Thoracic aorta (tissue), 2 donors: Measurements from ENCODE around the gene NXT1. TPM values are rescaled to one million over a fixed set of nuclear protein-coding genes. Genes with fewer than 3 reads are reported as not detected.

Source experiments
- ATAC-seq: fragments of 150-250 bp; one replicate; pipeline ENCODE4 v1.8.0; 2017; ENCODE audit warnings: low read depth; ENCODE audit not compliant: insufficient number of reproducible peaks, low FRiP score
- DNase-seq: peaks from one replicate; pipeline ENCODE4 v3.0.0-alpha.2; 2020; ENCODE audit warnings: low spot score
- H3K27ac ChIP-seq, 2 donors: fragments of 200-600 bp; sonication (generic); 1 replicate in 1 of 2; 2 replicates in 1 of 2; pipeline ENCODE4 v1.5.1; 2016; ENCODE audit warnings: mild to moderate bottlenecking in 2 of 2, moderate library complexity in 2 of 2
- H3K27me3 ChIP-seq: fragments of 200-600 bp; sonication (generic); replicated peaks from 2 replicates; pipeline ENCODE4 v1.6.0; 2016; ENCODE audit warnings: mild to moderate bottlenecking; ENCODE audit not compliant: insufficient read depth
- H3K36me3 ChIP-seq: fragments of 200-600 bp; sonication (generic); one replicate; pipeline ENCODE4 v1.5.1; 2016
- H3K4me1 ChIP-seq, 2 donors: fragments of 200-600 bp; sonication (generic); 1 replicate in 1 of 2; 2 replicates in 1 of 2; pipeline versions ENCODE4 v1.5.1 to v1.6.0; 2016; ENCODE audit warnings: low read depth in 2 of 2, mild to moderate bottlenecking in 1 of 2; ENCODE audit not compliant: control insufficient read depth in 1 of 2
- H3K4me3 ChIP-seq: fragments of 200-600 bp; sonication (generic); 2 replicates; pipeline ENCODE4 v1.5.1; 2016; ENCODE audit warnings: mild to moderate bottlenecking
- H3K9me3 ChIP-seq: fragments of 200-600 bp; sonication (generic); 2 replicates; pipeline ENCODE4 v1.5.1; 2016
- CTCF ChIP-seq: fragments of 200-600 bp; sonication (generic); IDR thresholded peaks from one replicate; pipeline ENCODE4 v1.5.1; 2019; ENCODE audit warnings: antibody characterized with exemption
- total RNA-seq, 2 donors: library from RNA; depleted of rRNA; stranded (reverse); fragments of >200 nt; gene quantifications; one replicate each; pipeline versions ENCODE4 v1.1.0 to v1.2.3, GENCODE V29; 2016

NXT1 gene
- total RNA-seq, 2 donors from 2014 or later, result 21.8 to 79.6 TPM

DNA sequence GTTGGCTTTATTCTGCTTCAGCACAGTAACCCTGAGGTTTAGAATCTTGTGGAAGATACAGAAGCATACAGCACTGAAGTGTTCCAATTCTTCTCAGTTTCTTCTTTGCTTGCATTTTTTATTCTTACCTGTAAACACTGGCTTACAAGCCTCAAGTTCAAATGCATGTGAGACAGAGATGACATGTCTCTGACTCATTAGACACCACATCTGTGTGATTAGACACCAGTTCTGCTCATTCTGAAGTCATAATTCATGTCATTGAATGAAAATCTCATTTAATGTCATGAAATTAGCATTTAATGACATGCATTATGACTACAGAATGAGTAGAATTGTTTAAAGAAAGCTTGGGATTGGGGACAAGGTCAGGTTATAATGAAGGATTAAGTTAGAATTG is 17.2 kb downstream of the NXT1 start:
- no peak for TF ChIP-seq CTCF
- DNase-seq (no peak), ATAC-seq (no peak)
- no peak overlapping the region for H3K27ac ChIP-seq
- H3K27me3 ChIP-seq, result no peaks in the 10 kb centered on the region
- peaks cover 14 to 35% of the 10 kb centered on the region in 2 donors for H3K4me1 ChIP-seq
- H3K4me3 ChIP-seq, result no peak overlapping the region
- peaks cover 29% of the 10 kb centered on the region for H3K36me3 ChIP-seq
- H3K9me3 ChIP-seq, result no peaks in the 10 kb centered on the region

DNA sequence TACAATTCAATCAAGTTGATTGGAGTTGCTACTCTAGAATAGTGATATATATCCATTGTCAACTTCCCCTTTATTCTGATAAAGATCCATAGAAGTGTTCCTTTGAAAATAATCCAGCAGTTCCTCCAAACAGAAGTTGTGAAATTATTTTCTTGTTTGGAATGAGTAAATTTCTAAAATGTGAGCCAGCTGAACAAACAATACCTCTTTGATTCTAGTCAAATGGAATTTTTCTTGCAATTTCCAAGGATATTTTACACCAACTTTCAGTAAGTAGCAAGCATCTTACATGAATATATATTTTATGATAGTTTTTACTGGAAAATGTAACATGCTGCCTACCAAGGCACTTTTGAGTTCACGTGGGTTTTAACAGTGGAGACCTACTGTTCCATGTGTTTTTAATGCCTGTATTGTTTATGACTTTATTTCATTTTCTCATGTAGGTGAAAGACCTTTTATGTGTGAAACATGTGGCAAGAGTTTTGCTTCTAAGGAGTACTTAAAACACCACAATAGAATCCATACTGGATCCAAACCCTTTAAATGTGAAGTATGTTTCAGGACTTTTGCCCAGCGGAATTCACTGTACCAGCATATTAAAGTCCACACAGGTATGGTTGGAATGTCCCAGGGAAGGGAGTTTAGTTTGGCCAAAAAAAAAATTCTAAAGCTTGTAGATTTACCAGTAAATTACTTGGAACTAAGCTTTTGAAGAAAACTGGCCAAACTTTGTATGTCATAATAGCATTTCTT is 17.9 kb downstream of the NXT1 start:
- Histone ChIP-seq H3K4me3 (no peak overlapping the region), H3K4me1 (peaks cover 6 to 27% of the 10 kb centered on the region in 2 donors), H3K9me3 (no peaks in the 10 kb centered on the region), H3K27me3 (no peaks in the 10 kb centered on the region), H3K36me3 (peaks cover 35% of the 10 kb centered on the region), H3K27ac (no peak overlapping the region)
- TF ChIP-seq CTCF, result no peak
- ATAC-seq (no peak), DNase-seq (no peak)

DNA sequence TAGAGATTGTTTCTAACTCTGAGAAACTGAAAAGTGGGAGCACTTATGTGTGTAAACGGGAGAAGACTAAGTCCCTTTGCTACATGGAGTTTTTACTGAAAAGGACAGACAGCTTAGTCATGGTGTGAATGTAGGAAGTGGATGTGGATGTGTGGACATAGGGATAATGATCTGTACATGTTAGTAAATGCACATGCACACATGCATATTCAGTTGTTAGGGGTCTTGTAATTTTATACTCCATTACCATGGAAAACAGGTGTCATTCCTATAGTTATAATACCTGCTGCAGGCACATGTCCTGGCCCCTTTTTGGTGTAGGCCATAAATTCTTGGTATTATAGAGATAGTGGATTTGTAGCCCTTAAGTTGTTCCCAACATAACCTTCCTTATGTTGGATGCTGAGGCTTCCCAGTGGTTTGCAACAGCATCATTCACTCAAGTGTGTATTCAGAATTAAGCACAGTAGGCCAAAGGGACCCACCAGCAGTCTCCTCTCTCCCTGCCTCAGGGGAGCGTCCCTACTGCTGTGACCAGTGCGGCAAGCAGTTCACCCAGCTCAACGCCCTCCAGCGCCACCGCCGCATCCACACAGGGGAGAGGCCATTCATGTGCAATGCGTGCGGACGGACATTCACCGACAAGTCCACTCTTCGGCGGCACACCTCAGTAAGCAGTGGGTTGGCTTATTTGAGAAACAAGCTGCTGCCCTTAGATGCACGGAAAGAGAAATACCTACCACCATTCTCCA is 18.7 kb downstream of the NXT1 start:
- Histone ChIP-seq H3K9me3 (no peaks in the 10 kb centered on the region), H3K4me3 (no peak overlapping the region), H3K27me3 (no peaks in the 10 kb centered on the region), H3K4me1 (peaks cover under 1 to 21% of the 10 kb centered on the region in 2 donors), H3K27ac (no peak overlapping the region), H3K36me3 (peaks cover 38% of the 10 kb centered on the region)
- ATAC-seq (no peak), DNase-seq (no peak)
- TF ChIP-seq CTCF, result no peak

GRCh38 chr20:23370274-23370673 is 19.7 kb downstream of the NXT1 start:
- no peak for TF ChIP-seq CTCF
- Histone ChIP-seq H3K27ac (no peak overlapping the region), H3K27me3 (no peaks in the 10 kb centered on the region), H3K4me1 (peaks cover 0 to 21% of the 10 kb centered on the region in 2 donors), H3K36me3 (peaks cover 33% of the 10 kb centered on the region), H3K9me3 (no peaks in the 10 kb centered on the region), H3K4me3 (no peak overlapping the region)
- no peak for ATAC-seq
- no peak for DNase-seq

DNA sequence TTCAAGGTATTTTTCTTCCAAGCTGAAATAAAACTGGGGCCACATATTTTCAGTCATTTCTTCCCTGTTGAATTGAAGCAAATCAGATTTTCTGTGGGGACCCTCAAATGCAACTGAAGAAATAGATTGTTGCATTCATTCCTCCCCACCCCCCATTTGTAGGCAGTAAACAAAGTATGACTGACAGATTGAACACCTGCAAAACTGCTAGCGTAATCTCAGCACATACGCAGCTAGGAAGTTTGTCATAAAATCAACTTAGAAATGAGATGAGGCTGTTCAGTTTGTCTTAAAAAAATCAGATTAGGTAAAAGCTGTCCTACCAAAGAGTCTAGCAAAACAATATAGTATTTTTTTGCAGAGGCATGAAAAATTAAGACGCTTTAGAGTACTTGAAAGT is 20.3 kb downstream of the NXT1 start:
- TF ChIP-seq CTCF, result no peak
- no peak for ATAC-seq

More for the DNA sequence above, 20.3 kb downstream of the NXT1 start:
- peaks cover 33% of the 10 kb centered on the region for H3K36me3 ChIP-seq
- no peak overlapping the region for H3K4me3 ChIP-seq
- no peak for DNase-seq
- H3K27me3 ChIP-seq, result no peaks in the 10 kb centered on the region
- H3K9me3 ChIP-seq, result no peaks in the 10 kb centered on the region
- peaks cover 0 to 16% of the 10 kb centered on the region in 2 donors for H3K4me1 ChIP-seq
- no peak overlapping the region for H3K27ac ChIP-seq
